Endodermal cell (in vitro differentiated cells): ENCODE measurements around the gene EEIG2. TPM values are rescaled to one million over a fixed set of nuclear protein-coding genes. Genes with fewer than 3 reads are reported as not detected.

Source experiments
- DNase-seq: peaks from one replicate; pipeline ENCODE4 v3.0.0-alpha.2; 2017
- H3K27ac ChIP-seq: 2 replicates; pipeline ENCODE4 v1.5.1; 2013; ENCODE audit warnings: mild to moderate bottlenecking, low read depth, low read length, moderate library complexity
- H3K27me3 ChIP-seq: 2 replicates; pipeline ENCODE4 v1.6.1; 2013; ENCODE audit warnings: mild to moderate bottlenecking, low read length, moderate library complexity; ENCODE audit not compliant: insufficient read depth, control insufficient read depth, poor library complexity, severe bottlenecking
- H3K36me3 ChIP-seq: 2 replicates; pipeline ENCODE4 v1.7.0; 2013; ENCODE audit warnings: mild to moderate bottlenecking, low read length, moderate library complexity; ENCODE audit not compliant: control insufficient read depth, insufficient read depth
- H3K4me1 ChIP-seq: one replicate; pipeline ENCODE4 v1.7.0; 2013; ENCODE audit warnings: low read length; ENCODE audit not compliant: control insufficient read depth, insufficient read depth
- H3K4me3 ChIP-seq: 2 replicates; pipeline ENCODE4 v1.5.1; 2013; ENCODE audit warnings: mild to moderate bottlenecking, low read length, moderate library complexity
- H3K9ac ChIP-seq: 2 replicates; pipeline ENCODE4 v1.6.1; 2013; ENCODE audit warnings: mild to moderate bottlenecking, low read length, moderate library complexity; ENCODE audit not compliant: poor library complexity, severe bottlenecking; ENCODE audit errors: extremely low read depth
- H3K9me3 ChIP-seq: 2 replicates; pipeline ENCODE4 v1.6.1; 2013; ENCODE audit warnings: mild to moderate bottlenecking, low read length, moderate library complexity; ENCODE audit not compliant: control insufficient read depth
- H3K27ac Mint-ChIP-seq: 2 replicates; pipeline ENCODE4 v1.8.0; 2020; ENCODE audit warnings: mixed read lengths
- H3K27me3 Mint-ChIP-seq: 2 replicates; pipeline ENCODE4 v1.8.0; 2021; ENCODE audit warnings: mild to moderate bottlenecking, mixed read lengths; ENCODE audit not compliant: insufficient read depth
- H3K36me3 Mint-ChIP-seq: 2 replicates; pipeline ENCODE4 v1.8.0; 2020; ENCODE audit warnings: low read depth, mixed read lengths
- H3K4me1 Mint-ChIP-seq: 2 replicates; pipeline ENCODE4 v1.8.0; 2020; ENCODE audit warnings: mixed read lengths
- H3K4me3 Mint-ChIP-seq: 2 replicates; pipeline ENCODE4 v1.8.0; 2020; ENCODE audit warnings: mild to moderate bottlenecking, moderate library complexity, mixed read lengths
- H3K9me3 Mint-ChIP-seq: 2 replicates; pipeline ENCODE4 v1.8.0; 2020; ENCODE audit warnings: mild to moderate bottlenecking, mixed read lengths
- WGBS, 2 experiments: methylation state at CpG; one replicate each; pipeline versions ENCODE4 v1.1.5 to v1.1.7; 2013; ENCODE audit warnings: missing lambda C conversion rate in 2 of 2, mixed read lengths in 1 of 2; ENCODE audit not compliant: insufficient coverage in 1 of 2, insufficient read length in 1 of 2; 5-methylcytosine and 5-hydroxymethylcytosine counted together
- total RNA-seq, 2 donors: library from RNA; stranded (reverse); fragmentation: NEBNext Ultra II Directional in 1 of 2; extraction: Animal tissue kit (Norgen Biotek cat#: 25700) in 1 of 2; gene quantifications; 2 replicates in 1 of 2; 3 replicates in 1 of 2; pipeline ENCODE4 v1.2.1, GENCODE V29; 2021
- TF ChIP-seq, protein P1 (sequence below): fragments of 200-600 bp; sonication (generic); conservative IDR thresholded peaks from 2 replicates; pipeline ENCODE4 v1.5.0; 2021; ENCODE audit warnings: antibody characterized with exemption, mild to moderate bottlenecking

Gene EEIG2
- total RNA-seq, 2 donors from 2014 or later = 10.2 to 12.9 TPM

DNA sequence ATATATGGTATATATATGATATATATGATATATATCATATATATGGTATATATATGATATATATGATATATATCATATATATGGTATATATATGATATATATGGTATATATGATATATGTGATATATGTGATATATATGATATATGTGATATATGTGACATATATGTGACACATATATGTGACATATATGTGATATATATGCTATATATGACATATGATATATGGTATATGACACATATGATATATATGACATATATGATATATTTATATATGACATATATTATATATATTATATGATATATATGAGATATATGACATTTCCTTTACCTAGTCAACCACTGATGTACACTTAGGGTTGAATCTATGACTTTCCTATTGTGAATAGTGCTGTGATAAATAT, 36.1 kb upstream of the EEIG2 start:
- H3K9me3 Mint-ChIP-seq = peaks cover 11% of the 10 kb centered on the region
- H3K27ac ChIP-seq = no peak overlapping the region

DNA sequence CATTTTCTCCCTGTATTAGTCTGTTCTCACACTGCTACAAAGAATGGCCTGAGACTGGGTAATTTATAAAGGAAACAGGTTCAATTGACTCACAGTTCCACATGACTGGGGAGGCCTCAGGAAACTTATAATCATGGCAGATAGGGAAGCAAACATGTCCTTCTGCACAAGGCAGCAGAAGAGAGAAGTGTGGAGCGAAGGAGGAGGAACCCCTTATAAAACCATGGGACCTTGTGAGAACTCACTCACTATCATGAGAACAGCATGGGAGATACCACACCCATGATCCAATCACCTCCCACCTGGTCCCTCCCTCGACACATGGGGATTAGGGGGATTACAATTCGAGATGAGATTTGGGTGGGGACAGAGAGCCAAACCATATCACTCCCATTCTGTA, 35.2 kb upstream of the EEIG2 start:
- H3K27ac ChIP-seq = no peak overlapping the region
- no peaks in the 10 kb centered on the region for H3K4me1 Mint-ChIP-seq
- H3K27me3 Mint-ChIP-seq = no peaks in the 10 kb centered on the region
- H3K4me1 ChIP-seq = no peaks in the 10 kb centered on the region
- H3K9me3 ChIP-seq = peaks cover 17% of the 10 kb centered on the region
- TF ChIP-seq, protein P1, sequence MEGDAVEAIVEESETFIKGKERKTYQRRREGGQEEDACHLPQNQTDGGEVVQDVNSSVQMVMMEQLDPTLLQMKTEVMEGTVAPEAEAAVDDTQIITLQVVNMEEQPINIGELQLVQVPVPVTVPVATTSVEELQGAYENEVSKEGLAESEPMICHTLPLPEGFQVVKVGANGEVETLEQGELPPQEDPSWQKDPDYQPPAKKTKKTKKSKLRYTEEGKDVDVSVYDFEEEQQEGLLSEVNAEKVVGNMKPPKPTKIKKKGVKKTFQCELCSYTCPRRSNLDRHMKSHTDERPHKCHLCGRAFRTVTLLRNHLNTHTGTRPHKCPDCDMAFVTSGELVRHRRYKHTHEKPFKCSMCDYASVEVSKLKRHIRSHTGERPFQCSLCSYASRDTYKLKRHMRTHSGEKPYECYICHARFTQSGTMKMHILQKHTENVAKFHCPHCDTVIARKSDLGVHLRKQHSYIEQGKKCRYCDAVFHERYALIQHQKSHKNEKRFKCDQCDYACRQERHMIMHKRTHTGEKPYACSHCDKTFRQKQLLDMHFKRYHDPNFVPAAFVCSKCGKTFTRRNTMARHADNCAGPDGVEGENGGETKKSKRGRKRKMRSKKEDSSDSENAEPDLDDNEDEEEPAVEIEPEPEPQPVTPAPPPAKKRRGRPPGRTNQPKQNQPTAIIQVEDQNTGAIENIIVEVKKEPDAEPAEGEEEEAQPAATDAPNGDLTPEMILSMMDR = no peak
- H3K36me3 Mint-ChIP-seq = no peaks in the 10 kb centered on the region
- H3K4me3 Mint-ChIP-seq = no peak overlapping the region
- DNase-seq = no peak
- 100% methylated on average over 2 of the region's 3 CpGs; no CpG with 5 or more reads in 1 of the 2 experiments for WGBS, 2 experiments
- peaks cover 11% of the 10 kb centered on the region for H3K9me3 Mint-ChIP-seq
- H3K9ac ChIP-seq = no peak overlapping the region
- no peaks in the 10 kb centered on the region for H3K36me3 ChIP-seq
- H3K27ac Mint-ChIP-seq = no peak overlapping the region
- H3K4me3 ChIP-seq = no peak overlapping the region
- H3K27me3 ChIP-seq = no peaks in the 10 kb centered on the region

More for the DNA sequence above, 36.1 kb upstream of the EEIG2 start:
- H3K4me1 Mint-ChIP-seq = no peaks in the 10 kb centered on the region
- H3K4me3 ChIP-seq = no peak overlapping the region
- H3K36me3 ChIP-seq = no peaks in the 10 kb centered on the region
- no peaks in the 10 kb centered on the region for H3K36me3 Mint-ChIP-seq
- no peaks in the 10 kb centered on the region for H3K4me1 ChIP-seq
- H3K4me3 Mint-ChIP-seq = no peak overlapping the region
- DNase-seq = no peak
- peaks cover 17% of the 10 kb centered on the region for H3K9me3 ChIP-seq
- TF ChIP-seq, protein P1 = no peak
- no peaks in the 10 kb centered on the region for H3K27me3 Mint-ChIP-seq
- H3K27ac Mint-ChIP-seq = no peak overlapping the region
- H3K9ac ChIP-seq = no peak overlapping the region
- no peaks in the 10 kb centered on the region for H3K27me3 ChIP-seq

DNA sequence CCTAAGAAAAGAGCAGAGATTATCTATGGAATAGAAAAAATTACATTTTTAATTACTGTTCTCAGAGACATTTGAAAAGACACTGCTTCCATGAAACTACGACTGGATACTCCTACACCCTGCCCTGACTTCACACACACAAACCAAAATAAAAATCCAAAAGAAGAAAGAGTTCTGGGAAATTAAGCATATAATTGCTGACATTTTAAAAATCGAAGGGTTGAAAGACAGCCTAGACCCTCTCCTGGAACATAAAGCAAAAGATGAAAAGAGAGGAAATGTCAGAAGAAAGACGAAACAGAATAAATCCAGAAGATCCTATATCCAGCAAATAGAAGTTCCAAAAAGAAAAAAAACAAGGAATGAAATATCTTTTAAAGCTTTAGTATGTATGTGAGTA, 32.8 kb upstream of the EEIG2 start:
- Histone ChIP-seq H3K36me3 (no peaks in the 10 kb centered on the region), H3K9me3 (peaks cover 17% of the 10 kb centered on the region), H3K4me3 (no peak overlapping the region), H3K4me1 (no peaks in the 10 kb centered on the region), H3K27me3 (no peaks in the 10 kb centered on the region), H3K27ac (no peak overlapping the region), H3K9ac (no peak overlapping the region)
- no peaks in the 10 kb centered on the region for H3K4me1 Mint-ChIP-seq
- 88 to 89% methylated on average over 1 to 2 of the region's 3 CpGs for WGBS, 2 experiments
- H3K9me3 Mint-ChIP-seq = peaks cover 11% of the 10 kb centered on the region
- no peaks in the 10 kb centered on the region for H3K36me3 Mint-ChIP-seq
- no peaks in the 10 kb centered on the region for H3K27me3 Mint-ChIP-seq
- DNase-seq = no peak
- no peak overlapping the region for H3K27ac Mint-ChIP-seq
- TF ChIP-seq, protein P1 = no peak
- H3K4me3 Mint-ChIP-seq = no peak overlapping the region
